ENCODE measurements around the gene RNASE13.

- TF ChIP-seq CTCF (IDR thresholded peaks at IDR 0.05) (no peak), ZFX (IDR thresholded peaks at IDR 0.05; ENCODE audit: borderline replicate concordance) (no peak)
These were observed 16.0 kb upstream of the RNASE13 start for GRCh38 chr14:21050597-21050996.

Measured in 22Rv1 (cell line).